HG02870 (cell line): Measurements from ENCODE around the gene ANKRD39.

Experiments used
- ATAC-seq: cut with Tn5 transposase; IDR thresholded peaks from one replicate; pipeline ENCODE4 v1.9.1; 2021; ENCODE audit warnings: mild to moderate bottlenecking, moderate library complexity; ENCODE audit not compliant: unreplicated experiment

Gene ANKRD39

DNA sequence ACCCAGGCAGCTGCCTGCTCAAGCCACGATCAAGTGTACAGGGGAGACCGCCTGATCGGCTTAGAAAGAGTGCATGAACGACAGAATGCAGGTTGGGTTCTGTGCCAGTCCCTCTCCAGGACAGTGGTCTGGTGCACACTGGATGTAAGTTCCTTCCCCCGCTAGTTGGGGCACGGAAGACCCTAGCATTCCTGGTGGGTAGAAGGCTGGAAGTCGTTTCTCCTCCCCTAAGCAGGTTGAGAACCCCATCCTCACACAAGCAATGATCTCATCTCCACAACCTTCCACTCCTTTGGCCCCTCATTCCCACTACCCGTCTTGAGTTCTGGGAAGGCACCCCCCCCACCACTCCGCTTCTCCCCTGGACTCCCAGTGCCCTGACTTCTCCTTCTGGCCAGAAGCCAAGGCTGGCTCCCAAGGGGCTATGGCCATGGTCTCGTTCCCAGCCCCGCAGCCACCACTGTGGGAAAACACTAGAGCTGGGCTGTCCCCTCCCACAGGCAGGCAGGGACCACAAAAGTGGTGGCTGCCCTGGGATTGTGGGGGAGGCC lies 1.4 kb upstream of the ANKRD39 start:
- no peak for ATAC-seq

DNA sequence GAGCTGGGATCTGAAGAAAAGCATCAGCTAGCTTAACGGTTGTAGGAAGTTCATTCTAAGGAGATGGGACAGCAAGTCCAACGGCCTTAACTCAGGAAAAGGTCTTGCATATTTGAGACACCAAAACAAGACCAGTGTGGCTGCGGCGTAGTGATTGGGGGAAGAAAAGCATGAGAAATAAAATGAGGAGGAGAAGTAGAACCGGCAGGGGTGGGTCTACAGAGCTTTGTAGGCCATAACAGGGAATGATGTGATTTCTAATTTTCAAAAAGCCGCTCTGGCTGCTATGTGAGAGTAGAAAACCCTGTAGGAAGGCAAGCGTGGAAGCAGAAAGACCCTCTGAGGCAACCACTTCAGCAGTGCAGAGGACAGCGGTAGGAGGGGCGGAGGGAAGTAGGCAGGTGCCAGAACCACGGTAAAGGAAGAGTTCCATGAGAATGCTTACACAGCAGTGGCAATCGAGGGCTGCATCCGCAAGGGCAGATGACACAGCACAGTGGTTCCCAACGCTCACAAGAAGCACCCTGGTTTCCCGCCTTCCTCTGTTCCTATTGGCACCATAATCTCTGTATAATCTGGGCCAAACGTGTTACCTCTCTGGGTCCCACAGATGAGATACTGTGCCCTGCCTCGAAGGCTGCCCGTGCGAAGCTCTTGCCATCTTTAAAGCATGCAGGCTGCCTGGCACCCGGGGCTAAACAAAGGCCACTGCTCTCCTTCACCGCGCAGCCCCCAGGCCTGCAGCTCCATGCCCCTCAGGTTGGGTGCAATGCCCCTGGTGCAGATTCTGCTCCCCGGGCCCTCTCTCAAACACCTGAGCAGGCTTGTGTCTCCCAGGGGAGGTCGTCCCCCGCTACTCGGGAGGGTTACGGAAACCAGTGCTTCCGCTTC lies 795 bp downstream of the ANKRD39 start:
- no peak for ATAC-seq

DNA sequence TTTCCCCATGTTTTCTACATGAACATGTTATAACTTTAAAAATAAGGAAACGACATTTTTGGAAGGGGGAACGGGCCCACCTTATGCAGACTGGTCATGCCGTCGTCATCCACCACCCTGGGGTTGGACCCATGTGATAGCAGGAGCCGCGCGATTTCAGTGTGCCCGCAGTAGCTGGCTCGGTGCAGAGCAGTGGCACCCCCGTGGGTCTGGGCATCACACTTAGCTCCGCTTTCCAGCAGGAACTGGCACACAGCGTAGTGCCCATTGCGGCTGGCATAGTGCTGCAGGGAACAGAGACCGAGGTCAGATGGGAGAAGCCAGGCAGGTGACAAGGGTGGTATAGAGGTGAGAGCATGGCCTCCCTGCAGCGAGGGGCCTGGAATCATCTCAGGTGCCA lies 4.5 kb downstream of the ANKRD39 start:
- no peak for ATAC-seq

DNA sequence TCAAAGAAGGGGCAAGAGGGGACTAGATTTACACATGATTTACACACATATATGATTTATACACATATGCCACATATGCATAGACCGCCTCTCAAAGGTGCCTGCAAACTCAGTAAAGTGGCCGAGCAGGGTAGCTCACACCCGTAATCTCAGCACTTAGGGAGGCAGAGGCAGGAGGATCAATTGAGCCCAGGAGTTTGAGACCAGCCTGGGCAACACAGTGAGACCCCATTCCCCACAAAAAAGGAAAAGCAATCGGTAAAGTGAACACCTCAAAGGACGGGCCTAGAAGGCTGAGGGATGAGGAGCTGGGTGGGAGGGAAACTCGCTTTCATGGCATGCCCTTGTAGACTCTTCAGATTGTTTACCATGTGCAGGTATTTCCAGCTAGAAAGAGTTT lies 5.1 kb downstream of the ANKRD39 start:
- no peak for ATAC-seq

DNA sequence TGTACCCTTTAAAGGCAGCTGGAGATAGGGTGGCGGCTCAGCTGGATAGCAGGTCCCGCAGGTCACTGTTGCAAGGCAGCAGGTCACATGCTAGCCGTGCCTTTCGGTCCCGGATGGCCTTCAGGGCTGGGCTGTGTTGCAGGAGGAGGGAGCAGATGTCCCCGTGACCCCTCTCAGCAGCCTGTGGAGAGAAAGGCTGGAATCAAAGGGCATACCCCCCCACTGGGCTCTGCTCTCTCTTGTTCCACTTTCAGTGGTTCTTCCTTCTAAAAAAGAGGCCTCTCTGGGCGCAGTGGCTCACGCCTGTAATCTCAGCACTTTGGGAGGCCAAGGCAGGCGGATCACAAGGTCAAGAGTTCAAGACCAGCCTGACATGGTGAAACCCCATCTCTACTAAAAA lies 9.6 kb downstream of the ANKRD39 start:
- ATAC-seq = no peak

DNA sequence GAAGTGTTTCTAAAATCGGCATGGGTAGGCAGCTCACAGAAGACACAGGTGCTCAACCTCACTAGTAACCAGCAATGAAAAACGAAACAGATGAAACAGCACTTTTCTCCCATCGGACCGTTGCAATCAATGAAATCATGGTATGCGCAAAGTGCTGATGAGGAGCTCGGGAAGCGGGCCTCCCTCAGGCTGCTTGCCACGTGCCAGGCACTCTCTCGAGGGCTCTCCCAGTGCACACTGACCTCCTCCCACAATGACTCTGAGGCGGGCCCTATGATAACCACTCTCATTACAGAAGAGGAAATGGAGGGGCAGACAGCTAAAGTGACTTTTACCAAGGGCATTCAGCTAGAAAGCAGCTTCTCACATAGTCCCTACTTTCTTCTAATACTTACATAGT lies 10.2 kb downstream of the ANKRD39 start:
- ATAC-seq = no peak

DNA sequence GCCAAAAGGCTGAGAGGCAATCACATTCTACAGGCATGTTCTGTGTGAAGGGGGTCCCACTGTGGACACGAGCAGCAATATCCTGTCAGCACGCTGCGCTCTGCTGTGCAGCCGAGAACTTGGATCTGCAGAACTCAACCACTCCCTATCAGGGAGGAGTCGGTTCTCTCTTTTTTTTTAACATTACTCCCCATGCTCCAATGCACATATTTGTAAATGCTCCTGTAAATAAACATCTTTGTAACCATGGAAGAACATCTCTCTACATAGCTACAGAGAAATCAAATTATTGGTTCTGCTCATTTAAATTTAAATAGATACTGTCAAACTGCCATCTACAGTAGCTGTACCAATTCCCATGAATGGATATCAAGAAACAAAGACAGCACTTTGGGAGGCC lies 11.0 kb downstream of the ANKRD39 start:
- no peak for ATAC-seq

DNA sequence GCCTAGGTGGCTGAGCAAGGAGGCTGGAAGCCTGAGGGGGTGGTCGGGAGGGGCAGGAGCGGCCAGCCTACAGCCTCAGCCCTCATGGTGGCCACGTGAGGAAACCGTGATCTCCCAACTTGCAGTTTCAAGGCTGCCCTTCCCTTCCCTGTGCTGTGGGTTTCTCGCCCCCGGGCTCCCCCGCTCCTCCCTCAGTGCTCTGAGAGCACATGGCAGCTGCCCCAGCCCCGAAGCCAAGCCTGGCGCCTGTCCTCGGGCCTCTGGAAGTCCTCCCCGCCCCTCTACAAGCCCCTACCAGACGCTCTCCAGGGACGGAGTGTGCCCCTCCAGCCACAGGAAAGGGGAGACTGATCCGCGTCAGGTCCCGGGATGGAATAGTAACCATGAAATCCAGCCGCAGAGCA lies 13.4 kb downstream of the ANKRD39 start:
- no peak for ATAC-seq

DNA sequence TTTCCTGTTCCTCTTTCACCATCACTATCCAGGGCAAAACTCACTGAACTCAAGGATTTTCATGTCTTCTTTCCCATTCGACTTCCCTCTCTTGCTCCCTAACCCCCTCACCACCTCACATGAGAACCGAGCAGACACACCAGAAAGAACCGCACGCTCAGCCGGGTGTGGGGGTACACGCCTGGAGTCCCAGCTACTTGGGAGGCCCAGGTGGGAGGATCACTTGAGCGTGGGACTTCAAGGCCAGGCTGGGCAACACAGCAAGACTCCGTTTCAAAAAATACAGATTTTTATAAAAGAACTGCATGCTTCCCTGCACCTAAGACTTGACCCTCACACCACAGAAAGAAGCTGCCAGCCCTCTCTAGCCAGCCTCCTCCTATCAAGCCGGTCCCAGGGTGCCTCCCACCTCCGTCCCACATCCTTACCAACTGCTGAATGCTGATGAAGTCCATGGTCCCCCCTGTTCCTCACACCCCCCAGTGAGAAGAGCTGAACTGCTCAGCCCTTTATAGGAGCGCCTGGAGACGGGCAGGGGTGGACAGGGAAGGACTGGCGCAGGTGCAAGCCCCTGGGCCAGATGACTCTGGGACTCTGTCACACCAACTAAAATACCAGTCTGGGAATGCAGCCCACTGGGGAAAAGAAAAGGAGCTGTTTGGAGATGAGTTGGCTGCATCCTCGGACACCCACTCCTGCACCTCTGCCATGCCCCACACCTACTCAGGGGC lies 14.1 kb downstream of the ANKRD39 start, which contains the start of gene ANKRD23:
TSS of gene ANKRD23 (minus strand) at position 484 of the 731 bp plus-strand sequence. CDS start at position 455, 29 bp downstream.
- ATAC-seq = no peak

DNA sequence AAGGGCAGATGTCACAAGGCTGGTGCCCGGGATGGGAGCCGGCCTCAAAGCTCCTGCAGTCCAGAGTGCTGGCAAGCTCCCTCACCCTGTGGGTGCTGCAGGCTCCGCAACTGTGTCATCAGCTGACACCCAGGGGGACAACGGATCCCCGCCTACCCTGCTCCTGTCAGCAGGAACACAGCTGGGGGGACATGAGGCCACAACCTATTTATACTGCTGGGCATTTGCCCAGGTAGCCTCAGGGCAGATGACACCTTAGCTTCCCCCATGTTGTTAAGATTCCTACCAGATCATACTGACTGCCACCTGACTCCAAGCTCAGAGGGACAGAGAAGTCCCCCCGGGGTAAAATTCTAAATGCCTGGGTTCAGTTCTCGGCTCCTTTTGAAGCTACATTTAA lies 15.2 kb downstream of the ANKRD39 start:
- no peak for ATAC-seq

DNA sequence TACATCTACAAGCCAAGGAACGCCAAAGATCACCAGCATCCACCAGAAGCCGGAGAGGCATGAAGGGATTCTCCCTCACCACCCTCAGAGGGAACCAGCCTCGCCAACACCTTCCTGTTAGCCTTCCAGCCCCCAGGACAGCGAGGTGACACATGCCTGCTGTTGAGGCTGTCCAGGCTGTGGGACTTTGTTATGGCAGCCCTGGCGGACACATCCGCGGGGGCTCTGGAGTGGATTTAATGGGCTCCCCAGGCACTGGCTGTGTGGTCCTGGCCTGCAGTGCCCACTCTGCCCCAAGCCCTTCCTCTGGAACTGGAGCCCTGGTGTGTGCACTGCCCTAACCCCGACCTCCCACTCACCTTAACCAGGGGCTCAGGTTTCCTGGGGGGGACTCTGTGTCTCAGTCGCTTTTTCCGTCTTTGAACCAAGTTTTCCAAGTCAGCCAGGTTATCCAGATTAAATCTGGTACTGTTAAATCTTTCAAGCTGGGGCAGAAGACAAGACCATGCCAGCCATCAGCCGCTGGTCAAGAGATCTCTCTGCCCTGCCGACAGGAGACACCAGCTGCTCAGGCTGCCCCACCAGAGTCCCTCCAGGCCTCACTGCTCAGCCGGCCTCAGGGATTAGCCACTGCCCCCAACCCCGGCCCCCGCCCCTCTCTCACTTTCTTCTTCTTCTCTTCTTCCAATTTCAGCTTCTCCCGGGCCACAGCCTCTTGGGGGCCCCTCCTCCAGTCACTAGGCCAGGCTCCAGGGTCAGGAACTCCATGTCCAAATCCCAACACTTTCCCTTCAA lies 15.9 kb downstream of the ANKRD39 start:
- no peak for ATAC-seq

DNA sequence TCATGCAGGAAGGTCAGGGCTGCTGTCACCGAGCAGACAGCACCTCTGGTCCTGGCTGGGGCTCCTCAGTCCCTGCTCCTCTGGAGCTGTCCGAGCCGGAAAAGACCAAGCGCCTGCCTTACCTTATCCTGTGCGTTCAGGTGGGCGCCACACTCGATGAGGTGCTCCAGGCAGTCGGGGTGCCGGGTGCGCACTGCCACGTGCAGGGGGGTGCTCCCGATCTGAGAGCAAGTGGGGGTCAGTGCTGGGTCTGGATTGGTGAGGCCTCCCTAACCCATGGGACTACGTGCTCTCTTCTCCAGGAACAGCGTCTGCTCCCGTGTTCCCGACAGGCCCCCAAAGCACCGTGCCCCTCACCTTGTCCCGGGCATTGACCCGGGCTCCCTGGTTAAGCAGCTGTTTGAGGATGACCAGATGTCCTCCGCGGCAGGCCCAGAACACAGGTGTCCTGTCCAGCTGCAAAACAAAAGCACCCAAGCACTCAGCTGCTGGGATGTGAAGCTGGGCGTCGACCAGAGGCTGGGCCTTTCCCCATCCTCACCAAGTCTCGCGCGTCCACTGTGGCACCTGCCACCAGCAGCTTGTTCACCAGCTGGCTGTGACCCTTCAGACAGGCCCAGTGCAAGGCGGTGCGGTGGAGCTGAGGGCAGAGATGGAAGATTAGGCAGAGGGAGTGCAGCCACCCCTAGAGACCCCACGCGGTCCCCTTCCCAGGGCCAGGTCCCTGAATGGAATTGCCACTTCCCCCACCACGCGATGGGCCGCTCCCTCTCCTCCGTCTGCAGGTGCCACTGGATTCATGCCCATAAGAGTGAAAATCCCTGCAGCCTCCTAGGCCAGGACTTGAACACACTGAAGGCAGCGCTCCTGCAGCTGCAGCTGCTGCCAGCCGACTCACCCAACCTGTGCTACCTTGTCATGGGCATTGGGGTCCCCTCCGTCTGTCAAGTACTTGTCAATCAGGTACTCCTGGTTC lies 17.7 kb downstream of the ANKRD39 start:
- ATAC-seq = no peak

DNA sequence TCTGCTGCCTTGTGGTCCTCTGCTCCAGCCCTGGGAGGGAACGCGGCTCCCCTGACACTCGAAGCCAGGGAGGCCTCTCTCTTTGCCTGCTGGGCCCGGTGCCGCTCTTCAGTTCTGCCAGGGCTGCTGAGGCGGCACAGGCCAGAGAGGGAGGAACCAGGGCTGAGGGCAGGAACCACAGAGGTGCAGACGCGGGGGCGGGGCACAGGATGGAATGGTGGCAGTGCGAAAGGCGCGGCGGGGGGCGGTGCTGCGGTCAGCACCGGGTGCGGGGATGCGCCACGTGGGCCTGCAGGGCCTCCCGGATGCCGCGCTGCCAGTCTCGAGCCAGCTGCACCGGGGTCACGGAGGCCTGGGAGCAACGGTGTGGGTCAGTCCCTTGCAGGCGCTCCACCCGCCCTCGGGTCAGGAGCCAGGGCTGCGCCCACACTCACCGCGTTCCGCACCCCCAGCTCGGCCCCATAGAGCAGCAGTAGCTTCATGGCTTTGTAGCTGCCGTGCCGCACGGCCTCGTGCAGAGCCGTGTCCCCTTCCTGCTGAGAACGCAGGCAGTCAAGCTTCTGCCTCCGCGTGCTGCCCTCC lies 18.4 kb downstream of the ANKRD39 start:
- no peak for ATAC-seq

DNA sequence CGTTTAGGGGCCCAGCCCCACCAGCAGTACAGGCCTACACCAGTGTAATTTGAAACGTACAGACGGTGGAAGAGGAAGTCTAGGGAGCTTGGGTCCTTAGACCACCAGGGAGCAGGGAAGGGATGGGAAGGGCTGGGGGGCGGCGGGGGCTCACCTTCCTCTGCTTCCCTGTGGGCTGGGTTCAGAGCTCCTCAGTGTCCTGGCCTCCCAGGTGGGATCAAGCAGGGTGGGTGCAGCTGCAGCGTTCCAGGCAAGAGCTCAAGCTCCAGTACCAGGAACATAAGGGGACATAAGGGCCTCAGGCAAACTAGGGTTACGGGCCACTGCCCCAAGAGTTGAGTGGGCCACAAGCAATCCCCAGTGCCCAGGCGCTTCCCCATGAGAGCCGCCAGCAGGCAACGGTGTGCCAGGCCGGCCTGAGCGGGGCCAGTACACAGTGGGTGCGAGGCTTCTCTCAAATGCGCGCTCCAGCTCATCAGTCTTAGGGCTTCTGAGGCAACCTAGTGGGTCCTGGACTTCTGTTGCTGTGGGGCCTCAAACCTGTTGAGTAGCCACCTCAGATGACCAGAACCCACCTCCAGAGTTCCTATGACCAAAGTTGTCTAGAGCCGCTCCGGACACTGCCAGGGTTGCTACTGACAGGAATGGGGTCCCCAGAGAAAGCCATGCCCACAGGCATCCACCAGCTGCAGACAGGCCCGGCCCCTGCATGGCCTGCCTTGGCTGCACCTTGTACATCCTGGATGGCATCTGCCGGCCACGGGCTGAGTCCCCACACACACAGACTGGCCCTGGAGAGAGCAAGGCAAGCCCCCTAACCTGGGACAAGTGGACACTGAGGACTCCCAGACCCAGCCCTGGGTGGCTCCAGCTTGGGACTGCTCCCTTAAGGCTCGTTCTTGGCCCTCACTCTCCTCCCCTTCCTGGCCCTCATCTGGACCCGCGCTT lies 19.2 kb downstream of the ANKRD39 start:
- no peak for ATAC-seq

DNA sequence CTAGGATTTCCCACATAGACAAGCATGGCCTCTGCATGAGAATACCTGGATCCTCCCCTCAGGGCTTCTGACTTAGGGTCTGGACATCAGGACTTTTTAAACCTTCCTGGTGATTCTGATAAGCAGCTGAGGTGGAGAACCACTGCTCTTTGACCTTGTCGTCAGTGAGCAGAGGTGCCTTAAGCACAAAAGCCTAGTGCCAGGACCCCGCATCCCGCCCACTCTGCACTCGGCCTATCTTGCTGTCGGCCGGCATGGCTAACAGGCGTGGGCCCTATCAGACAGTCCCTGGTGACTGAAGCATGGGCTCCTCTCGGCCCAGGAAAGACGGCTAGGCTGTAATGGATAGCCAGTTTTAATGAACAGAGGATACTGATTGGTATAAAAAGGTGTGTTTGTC lies 20.2 kb downstream of the ANKRD39 start:
- no peak for ATAC-seq

DNA sequence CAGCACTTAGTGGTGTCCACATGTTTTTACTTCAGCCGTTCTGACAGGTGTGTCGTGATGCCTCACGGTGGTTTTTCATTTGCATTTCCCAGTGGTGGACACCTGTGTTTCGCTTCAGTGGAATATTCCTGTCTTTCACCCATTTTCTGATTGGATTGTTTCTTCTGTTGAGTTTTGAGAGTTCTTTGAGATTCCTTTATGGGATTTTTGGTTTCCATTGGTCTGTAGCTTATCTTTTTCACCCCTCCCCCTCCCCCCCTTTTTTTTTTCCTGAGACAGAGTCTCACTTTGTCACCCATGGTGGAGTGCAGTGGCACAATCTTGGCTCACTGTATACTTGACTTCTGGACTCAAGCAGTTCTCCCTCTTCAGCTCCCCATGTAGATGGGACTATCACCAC lies 22.0 kb downstream of the ANKRD39 start:
- no peak for ATAC-seq

DNA sequence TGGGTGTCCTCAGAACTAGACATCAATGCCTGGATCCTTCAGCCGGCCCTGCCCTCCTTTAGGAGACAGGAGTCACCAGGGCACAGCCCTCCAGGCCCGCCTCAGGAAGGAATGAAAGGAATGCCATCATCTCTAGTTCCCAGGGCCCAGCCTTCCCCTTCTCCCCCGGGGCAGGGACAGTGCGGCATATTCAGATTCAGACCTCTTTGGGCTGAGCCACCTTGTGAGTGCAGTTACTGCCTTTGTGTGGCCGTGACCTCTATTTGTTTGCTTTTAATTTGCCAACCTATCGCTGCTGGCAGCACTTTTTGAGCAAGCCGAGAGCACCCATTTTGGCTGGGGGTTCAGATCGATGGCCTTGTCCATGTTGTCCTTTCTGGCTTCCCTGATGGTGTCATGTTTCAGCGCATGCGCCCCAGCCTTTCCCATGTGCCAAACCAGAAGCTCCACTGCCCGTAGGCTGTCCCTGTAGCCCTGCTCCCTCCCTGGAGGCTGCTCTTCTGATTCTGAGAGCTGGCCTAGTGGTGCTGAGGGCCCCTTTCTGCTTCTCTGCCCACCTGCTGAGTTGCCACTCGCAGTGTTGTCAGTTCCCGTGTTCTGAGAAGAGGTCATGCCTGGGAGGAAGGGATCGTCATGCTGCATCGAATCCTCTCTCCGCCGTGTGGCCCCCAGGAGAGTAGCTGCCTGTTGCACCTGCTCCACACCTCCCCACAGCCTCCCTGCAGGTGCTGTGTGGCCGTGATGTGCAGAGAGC lies 24.9 kb downstream of the ANKRD39 start:
- ATAC-seq = no peak

DNA sequence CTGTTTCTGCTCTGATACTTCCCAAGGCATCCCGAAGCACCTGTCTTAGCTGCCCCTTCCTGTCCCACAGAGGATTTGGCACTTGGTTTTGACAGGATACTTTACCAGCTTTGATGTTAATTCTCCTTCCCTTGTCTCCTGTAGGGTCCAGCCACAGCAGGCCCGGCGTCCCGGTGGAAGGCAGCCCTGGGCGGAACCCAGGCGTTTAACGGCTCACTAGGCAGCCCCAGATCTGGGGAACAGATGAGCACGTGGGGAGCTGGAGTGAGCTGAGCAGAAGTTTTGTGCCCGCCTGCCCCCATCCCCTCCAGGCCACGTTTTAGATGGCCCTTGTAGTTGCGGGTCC lies 25.4 kb downstream of the ANKRD39 start:
- ATAC-seq = no peak
